H54 (cell line): Measurements from ENCODE around the gene LRRTM3.

Experiments used
- DNase-seq: peaks from one replicate; pipeline ENCODE4 v3.0.0; 2011; ENCODE audit warnings: low spot score, mixed read lengths; ENCODE audit not compliant: insufficient read length
- FAIRE-seq: peaks from 3 replicates; lab custom pipeline; 2011; peaks lifted over from hg19 to GRCh38; lab: Jason Lieb, UNC
- POLR2A ChIP-seq: IDR thresholded peaks from 2 replicates; pipeline ENCODE4 v1.6.1; 2011; ENCODE audit warnings: low read depth, mild to moderate bottlenecking, low read length

The LRRTM3 gene

DNA sequence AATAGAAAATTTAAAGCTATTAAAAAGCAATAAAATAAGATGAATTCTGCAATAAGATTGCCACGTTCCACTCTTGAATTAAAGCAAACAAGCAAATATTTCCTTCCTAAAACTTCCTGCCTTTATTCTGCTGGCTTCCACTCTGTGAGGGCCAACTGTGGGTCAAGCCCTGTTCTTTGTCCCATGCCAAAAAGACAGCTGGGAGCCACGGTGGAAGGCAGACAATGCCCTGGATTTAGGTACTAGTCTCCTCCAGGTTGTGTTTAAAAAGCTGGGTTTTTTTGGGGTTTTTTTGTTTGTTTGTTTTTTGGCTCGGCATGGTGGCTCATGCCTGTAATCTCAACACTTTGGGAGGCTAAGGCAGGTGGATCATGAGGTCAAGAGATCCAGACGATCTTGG is 39.1 kb downstream of the LRRTM3 start:
- no peak for TF ChIP-seq POLR2A
- no peak for FAIRE-seq

DNA sequence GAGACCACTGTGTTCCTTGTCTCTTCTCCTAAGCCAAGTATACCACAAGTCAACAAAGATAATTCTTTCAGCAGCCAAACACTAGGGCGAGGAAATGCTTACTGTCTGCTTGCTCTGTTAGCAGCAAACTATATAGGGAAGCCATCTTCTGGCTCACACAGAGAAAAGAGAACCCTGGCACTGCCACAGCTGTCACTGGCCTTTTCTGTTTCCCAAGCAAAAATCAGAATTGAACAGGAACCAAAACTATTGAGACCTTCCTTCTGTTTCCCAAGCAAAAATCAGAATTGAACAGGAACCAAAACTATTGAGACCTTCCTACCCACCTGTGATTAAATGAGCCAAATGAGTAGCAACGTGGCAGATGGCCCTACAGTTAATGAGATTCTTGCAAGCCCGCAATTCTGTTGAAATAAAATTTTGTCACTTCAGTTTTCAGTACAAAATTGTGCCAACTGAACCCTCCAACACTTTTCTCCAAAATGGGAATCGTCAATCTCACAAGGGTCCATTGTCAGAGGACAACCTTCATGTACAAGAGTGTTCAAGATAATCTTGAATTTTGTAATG is 54.5 kb downstream of the LRRTM3 start:
- no peak for TF ChIP-seq POLR2A
- FAIRE-seq (no peak), DNase-seq (no peak)

More for the DNA sequence above, 39.1 kb downstream of the LRRTM3 start:
- no peak for DNase-seq

GRCh38 chr10:66981361-66982052 is 55.7 kb downstream of the LRRTM3 start:
- no peak for FAIRE-seq
- no peak for DNase-seq

GRCh38 chr10:66982053-66982420 is 56.2 kb downstream of the LRRTM3 start:
- DNase-seq (no peak), FAIRE-seq (no peak)
- TF ChIP-seq POLR2A, result no peak

More at GRCh38 chr10:66981361-66982052, 55.7 kb downstream of the LRRTM3 start:
- no peak for TF ChIP-seq POLR2A

DNA sequence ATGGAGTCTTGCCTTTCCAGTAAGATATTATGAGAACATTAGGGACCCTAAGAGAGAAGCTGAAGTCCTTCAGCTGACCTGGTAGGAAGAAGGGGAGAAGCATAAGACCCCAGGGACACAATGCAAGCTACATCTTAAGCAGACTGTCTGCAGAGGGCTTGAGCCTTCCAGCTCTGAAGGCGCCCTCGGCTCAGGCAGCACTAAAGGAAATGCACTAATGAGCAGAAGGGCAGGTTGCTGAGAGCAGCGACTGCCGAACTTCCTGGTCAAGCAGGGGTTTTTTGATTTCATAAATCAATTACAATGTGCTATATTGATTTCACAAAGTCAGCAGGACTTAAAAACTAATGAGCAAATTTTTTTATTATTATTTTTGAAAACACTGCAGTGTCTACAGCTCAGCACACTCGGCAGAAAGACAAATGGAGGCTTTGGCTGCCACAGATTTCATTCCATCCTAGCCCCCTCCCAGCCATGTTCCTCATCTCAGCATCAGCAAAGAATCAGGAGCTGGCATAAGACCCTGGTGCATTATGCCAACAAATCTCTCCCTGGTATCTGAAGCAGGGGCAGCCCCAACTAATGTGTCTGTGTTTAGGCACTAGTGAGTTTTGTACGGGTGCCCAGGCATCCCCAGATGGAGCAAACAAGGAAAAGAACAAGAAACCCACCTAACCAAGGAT is 57.1 kb downstream of the LRRTM3 start:
- FAIRE-seq (no peak), DNase-seq (no peak)
- TF ChIP-seq POLR2A, result no peak

DNA sequence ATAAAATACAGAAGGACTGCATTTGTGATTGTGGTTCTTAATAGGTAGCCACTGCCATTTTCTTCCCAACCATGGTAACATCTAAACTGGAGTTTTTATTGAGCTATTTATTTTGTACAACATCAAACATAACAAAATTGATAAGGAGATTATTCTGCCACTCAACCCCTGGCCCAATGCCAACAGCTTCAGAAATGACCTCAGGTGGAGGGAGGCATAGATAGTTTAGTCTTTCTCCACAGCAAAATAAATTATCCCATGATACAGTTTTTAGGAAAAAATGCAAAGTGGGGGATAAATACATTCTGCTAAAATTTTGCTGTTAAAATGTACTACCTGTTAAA is 57.6 kb downstream of the LRRTM3 start:
- TF ChIP-seq POLR2A, result no peak
- DNase-seq, result no peak
- FAIRE-seq, result no peak

DNA sequence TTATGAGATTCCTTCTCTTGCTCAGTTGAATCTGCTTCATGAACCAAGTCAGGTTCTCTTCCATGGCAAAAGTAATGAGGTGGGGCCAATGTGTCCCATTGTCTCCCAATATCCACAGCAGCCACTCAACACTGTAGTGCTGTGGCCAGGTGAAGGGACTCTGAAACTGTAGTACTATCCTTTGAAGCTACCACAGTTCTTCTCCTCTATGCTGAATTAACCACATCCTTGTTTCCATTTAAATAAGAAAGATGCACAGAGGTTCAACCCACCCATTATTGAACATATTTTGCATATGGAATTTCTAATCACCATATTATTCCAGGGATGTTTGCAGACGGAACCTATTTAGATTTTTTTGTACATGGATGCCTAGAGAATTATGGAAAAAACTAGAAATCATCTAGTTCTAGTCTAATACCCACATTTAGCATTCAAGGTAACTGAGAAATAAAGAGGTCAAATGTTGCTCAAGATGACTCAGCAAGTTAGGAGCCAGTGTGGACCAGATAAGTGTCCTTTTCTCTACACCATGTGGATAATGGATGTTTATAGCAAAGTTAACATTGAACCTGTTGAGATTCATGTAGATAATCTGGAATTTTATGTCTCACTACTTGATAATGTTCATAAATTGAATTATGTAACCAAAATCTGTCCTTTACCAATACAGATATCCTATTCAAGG is 64.5 kb downstream of the LRRTM3 start:
- FAIRE-seq (no peak), DNase-seq (no peak)
- TF ChIP-seq POLR2A, result no peak

DNA sequence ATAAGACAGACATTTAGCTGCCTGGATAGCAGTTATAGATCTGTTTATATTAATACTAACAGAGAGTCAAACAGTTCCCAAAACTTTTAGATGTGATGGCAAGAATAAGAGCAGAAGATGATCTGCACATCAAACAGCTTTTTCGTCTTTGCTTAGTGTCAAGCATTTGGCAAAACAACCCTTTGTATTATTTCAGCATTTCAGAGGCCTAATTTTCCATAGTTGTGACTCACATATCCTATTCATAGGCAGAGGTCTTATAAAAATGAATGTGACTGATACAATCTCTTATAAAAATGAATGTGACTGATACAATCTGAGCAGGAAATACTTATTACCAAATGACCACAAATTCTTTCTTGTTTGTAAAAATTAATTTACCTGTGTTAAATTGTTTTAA is 71.2 kb downstream of the LRRTM3 start:
- no peak for FAIRE-seq
- DNase-seq, result no peak
- no peak for TF ChIP-seq POLR2A

DNA sequence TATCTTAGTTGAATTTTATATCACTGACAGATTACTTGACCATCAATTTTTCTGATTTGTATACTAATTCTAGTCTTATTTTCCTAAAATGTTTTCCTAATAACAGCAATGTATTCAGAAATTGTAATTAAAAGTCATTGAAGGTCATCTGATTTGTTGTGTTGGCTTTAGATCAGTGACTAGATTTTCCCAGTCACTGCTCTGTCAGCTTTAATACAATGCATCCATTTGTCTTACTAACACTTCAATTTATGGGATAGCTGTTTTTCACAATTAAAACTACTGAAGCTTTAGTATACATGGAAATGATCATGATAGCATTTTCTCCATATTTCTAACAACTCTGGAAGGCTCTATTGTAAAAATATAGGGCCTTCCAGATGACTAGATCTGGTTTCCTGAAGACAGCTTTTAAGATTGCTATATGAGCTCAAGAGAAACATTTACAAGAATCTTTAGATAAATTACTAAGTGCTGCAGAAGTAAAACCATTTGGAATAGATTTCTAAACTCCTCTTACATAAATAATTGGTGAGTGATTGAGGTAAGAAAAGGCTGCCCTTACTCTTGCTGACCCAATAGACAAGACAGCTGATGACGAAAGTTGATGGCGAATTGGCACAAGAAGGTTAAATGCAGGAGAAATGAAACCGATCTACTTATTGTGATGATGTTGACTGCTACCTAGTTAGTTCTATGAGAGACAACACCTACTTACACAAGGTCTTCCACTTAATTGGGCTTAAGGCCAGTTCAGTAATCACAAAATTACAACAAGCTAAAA is 74.1 kb downstream of the LRRTM3 start:
- FAIRE-seq (no peak), DNase-seq (no peak)
- TF ChIP-seq POLR2A, result no peak

DNA sequence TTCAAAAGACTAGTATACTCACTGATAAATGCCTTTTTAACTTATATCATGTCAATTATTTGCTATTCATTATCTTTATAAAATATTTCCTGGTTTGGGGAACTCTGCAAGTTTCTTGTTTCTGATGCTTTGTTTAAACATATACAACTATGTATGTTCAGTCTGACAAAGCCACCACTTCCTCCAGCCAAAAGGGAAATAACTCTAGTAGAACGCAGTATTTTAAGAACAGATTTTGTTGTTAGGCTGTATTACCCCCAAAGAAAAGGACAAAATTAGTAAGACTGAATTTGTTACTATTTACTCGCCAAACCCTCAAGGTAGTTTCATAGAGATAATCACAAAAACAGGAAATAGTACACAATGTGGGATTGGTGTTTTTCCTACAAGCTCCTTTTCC is 78.9 kb downstream of the LRRTM3 start:
- DNase-seq (no peak), FAIRE-seq (no peak)
- no peak for TF ChIP-seq POLR2A

DNA sequence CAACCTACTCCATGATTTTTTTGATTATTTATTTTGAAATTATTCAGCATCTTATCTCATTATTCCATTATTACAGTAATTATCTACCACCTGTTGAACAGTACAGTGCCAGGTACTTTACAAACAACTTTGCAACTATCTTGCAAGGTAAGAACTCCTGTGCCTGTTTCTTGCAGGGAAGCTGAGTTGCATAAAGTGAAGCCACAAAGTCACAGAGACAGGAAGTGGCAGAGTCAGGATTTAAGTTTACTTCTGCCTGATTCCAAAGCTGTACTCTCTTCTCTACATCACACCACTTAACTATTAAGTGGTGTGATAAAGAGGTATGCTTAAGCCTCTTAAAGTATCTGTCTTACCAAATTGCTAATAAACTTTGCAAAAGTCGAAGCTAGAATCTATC is 80.1 kb downstream of the LRRTM3 start:
- DNase-seq (no peak), FAIRE-seq (no peak)
- TF ChIP-seq POLR2A, result no peak

- no peak for TF ChIP-seq POLR2A
- DNase-seq (no peak), FAIRE-seq (no peak)
Measured at GRCh38 chr10:67011480-67011879, 85.6 kb downstream of the LRRTM3 start.

DNA sequence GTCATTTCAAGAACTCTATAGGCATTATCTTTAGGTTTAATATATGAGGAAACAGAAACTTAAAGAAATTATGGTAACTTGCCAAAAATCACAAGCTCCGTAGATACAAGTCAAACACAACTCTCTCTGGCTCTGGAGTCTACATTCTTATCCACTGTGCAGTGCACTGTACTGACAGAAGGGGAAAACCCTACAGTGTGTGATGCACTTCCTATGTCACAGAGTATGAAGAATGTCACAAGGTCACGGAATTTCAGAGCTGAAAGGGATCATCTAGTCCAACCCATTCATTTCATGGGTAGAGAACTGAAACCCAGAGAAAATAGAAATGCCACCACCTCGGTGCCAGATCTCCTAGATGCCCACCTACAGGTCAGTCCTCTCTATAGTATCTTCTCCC is 86.1 kb downstream of the LRRTM3 start:
- no peak for TF ChIP-seq POLR2A
- no peak for FAIRE-seq
- DNase-seq, result no peak
